Vagina (tissue), 2 donors: ENCODE results near the gene KCTD20. TPM values are rescaled to one million over a fixed set of nuclear protein-coding genes. Genes with fewer than 3 reads are reported as not detected.

Experiments
- DNase-seq, 2 donors: peaks; one replicate each; pipeline ENCODE4 v3.0.0-alpha.2; 2017; ENCODE audit errors: extremely low spot score in 2 of 2
- H3K27ac ChIP-seq: fragments of 200-600 bp; sonication (generic); one replicate; pipeline ENCODE4 v1.5.1; 2019
- H3K27me3 ChIP-seq: fragments of 200-600 bp; sonication (generic); one replicate; pipeline ENCODE4 v1.5.1; 2019
- H3K36me3 ChIP-seq, 2 donors: fragments of 200-600 bp; sonication (generic); one replicate each; pipeline ENCODE4 v1.5.1; 2017 to 2019
- H3K4me1 ChIP-seq: fragments of 200-600 bp; sonication (generic); one replicate; pipeline ENCODE4 v1.5.1; 2019
- H3K4me3 ChIP-seq, 2 donors: fragments of 200-600 bp; sonication (generic); 1 replicate in 1 of 2; 2 replicates in 1 of 2; pipeline ENCODE4 v1.5.1; 2016 to 2019
- H3K9me3 ChIP-seq: fragments of 200-600 bp; sonication (generic); one replicate; pipeline ENCODE4 v1.5.1; 2019
- CTCF ChIP-seq, 3 experiments: fragments of 450-650 bp in 2 of 3; fragments of 200-600 bp in 1 of 3; sonication (generic) in 1 of 3; IDR thresholded peaks; one replicate each; pipeline ENCODE4 v1.5.1; 2017 to 2019; ENCODE audit warnings: antibody characterized with exemption in 3 of 3, mild to moderate bottlenecking in 2 of 3, moderate library complexity in 2 of 3
- POLR2A ChIP-seq, 2 donors: fragments of 450-650 bp; IDR thresholded peaks; one replicate each; pipeline ENCODE4 v1.6.1; 2017; ENCODE audit warnings: antibody characterized with exemption in 2 of 2, mild to moderate bottlenecking in 2 of 2, moderate library complexity in 2 of 2
- POLR2AphosphoS5 ChIP-seq, 2 donors: sonication (generic); formaldehyde crosslinking; IDR thresholded peaks; one replicate each; pipeline ENCODE4 v1.9.0; 2017; ENCODE audit warnings: antibody characterized with exemption in 2 of 2, mild to moderate bottlenecking in 2 of 2, low read depth in 1 of 2; ENCODE audit not compliant: insufficient read depth in 1 of 2
- intact Hi-C: fragments of 100-400 bp; cut with DNase I; formaldehyde crosslinking; loops from one replicate; pipeline ENCODE4 v1.15.1; 2023
- total RNA-seq: library from RNA; depleted of rRNA; stranded (reverse); fragments of >200 nt; gene quantifications from one replicate; pipeline ENCODE4 v1.2.3, GENCODE V29; 2016

The KCTD20 gene
- total RNA-seq, 1 donor from 2014 or later = 30.0 TPM

- H3K4me3 ChIP-seq = no peak overlapping the region
- H3K36me3 ChIP-seq = peaks cover 0 to 46% of the 10 kb centered on the region in 2 donors
- no peaks in the 10 kb centered on the region for H3K4me1 ChIP-seq
- no peak overlapping the region for H3K27ac ChIP-seq
- intact Hi-C loops = no loop called here
- TF ChIP-seq CTCF (IDR thresholded peaks at IDR 0.05) (no peak), POLR2A (IDR thresholded peaks at IDR 0.05) (no peak), POLR2AphosphoS5 (IDR thresholded peaks at IDR 0.05; ENCODE audit: insufficient read depth in 1 of 2, low read depth in 1 of 2) (no peak)
- no peaks in the 10 kb centered on the region for H3K9me3 ChIP-seq
- no peaks in the 10 kb centered on the region for H3K27me3 ChIP-seq
- no peak for DNase-seq
These were observed 82.1 kb downstream of the KCTD20 start for GRCh38 chr6:36524871-36525270.

- no peaks in the 10 kb centered on the region for H3K4me1 ChIP-seq
- TF ChIP-seq CTCF (IDR thresholded peaks at IDR 0.05) (no peak), POLR2AphosphoS5 (IDR thresholded peaks at IDR 0.05; ENCODE audit: insufficient read depth in 1 of 2, low read depth in 1 of 2) (no peak), POLR2A (IDR thresholded peaks at IDR 0.05) (no peak)
- DNase-seq = no peak
- no peak overlapping the region for H3K4me3 ChIP-seq
- peaks cover 0 to 41% of the 10 kb centered on the region in 2 donors for H3K36me3 ChIP-seq
- no peak overlapping the region for H3K27ac ChIP-seq
- intact Hi-C loops = no loop called here
- no peaks in the 10 kb centered on the region for H3K27me3 ChIP-seq
- no peaks in the 10 kb centered on the region for H3K9me3 ChIP-seq
These were observed 82.5 kb downstream of the KCTD20 start for GRCh38 chr6:36525346-36525745.

GRCh38 chr6:36526066-36526465 lies 83.3 kb downstream of the KCTD20 start:
- DNase-seq = no peak
- H3K27ac ChIP-seq = no peak overlapping the region
- H3K4me1 ChIP-seq = no peaks in the 10 kb centered on the region
- H3K36me3 ChIP-seq = peaks cover 0 to 34% of the 10 kb centered on the region in 2 donors
- intact Hi-C loops = no loop called here
- H3K9me3 ChIP-seq = no peaks in the 10 kb centered on the region
- H3K4me3 ChIP-seq = no peak overlapping the region
- TF ChIP-seq POLR2AphosphoS5 (IDR thresholded peaks at IDR 0.05; ENCODE audit: insufficient read depth in 1 of 2, low read depth in 1 of 2) = no peak
- TF ChIP-seq POLR2A (IDR thresholded peaks at IDR 0.05) = no peak
- TF ChIP-seq CTCF (IDR thresholded peaks at IDR 0.05) = no peak
- H3K27me3 ChIP-seq = no peaks in the 10 kb centered on the region

- no peak overlapping the region for H3K27ac ChIP-seq
- H3K4me3 ChIP-seq = no peak overlapping the region
- peaks cover 23% of the 10 kb centered on the region for H3K4me1 ChIP-seq
- TF ChIP-seq CTCF (IDR thresholded peaks at IDR 0.05) (no peak), POLR2AphosphoS5 (IDR thresholded peaks at IDR 0.05; ENCODE audit: insufficient read depth in 1 of 2, low read depth in 1 of 2) (no peak), POLR2A (IDR thresholded peaks at IDR 0.05) (no peak)
- no peaks in the 10 kb centered on the region for H3K9me3 ChIP-seq
- intact Hi-C loops = no loop called here
- peaks cover 0 to 15% of the 10 kb centered on the region in 2 donors for H3K36me3 ChIP-seq
- DNase-seq = no peak
- no peaks in the 10 kb centered on the region for H3K27me3 ChIP-seq
These were observed 90.5 kb downstream of the KCTD20 start for GRCh38 chr6:36533321-36533720.

GRCh38 chr6:36536873-36537547 lies 94.2 kb downstream of the KCTD20 start:
- no peak overlapping the region for H3K4me3 ChIP-seq
- H3K4me1 ChIP-seq = peaks cover 30% of the 10 kb centered on the region
- peaks cover 0 to 35% of the 10 kb centered on the region in 2 donors for H3K36me3 ChIP-seq
- no peak overlapping the region for H3K27ac ChIP-seq
- no peaks in the 10 kb centered on the region for H3K9me3 ChIP-seq
- DNase-seq = no peak
- no peaks in the 10 kb centered on the region for H3K27me3 ChIP-seq
- TF ChIP-seq POLR2A (IDR thresholded peaks at IDR 0.05) (no peak), CTCF (IDR thresholded peaks at IDR 0.05) (no peak), POLR2AphosphoS5 (IDR thresholded peaks at IDR 0.05; ENCODE audit: insufficient read depth in 1 of 2, low read depth in 1 of 2) (no peak)
- intact Hi-C loops = no loop called here
